GM21367 (cell line): ENCODE data around the gene NANS.
"Not testable (repeated sequence)": the region's sequence is repeated elsewhere in the genome, so short reads cannot be mapped to it uniquely, and the experiment has no call there.

Experiments
- ATAC-seq: cut with Tn5 transposase; IDR thresholded peaks from one replicate; pipeline ENCODE4 v1.9.1; 2021; ENCODE audit not compliant: unreplicated experiment

Gene NANS

GRCh38 chr9:98075332-98075805, 18.8 kb downstream of the NANS start:
- no peak for ATAC-seq

GRCh38 chr9:98076514-98076890, 20.0 kb downstream of the NANS start:
- not testable (repeated sequence) for ATAC-seq

GRCh38 chr9:98078895-98079294, 22.4 kb downstream of the NANS start:
- no peak for ATAC-seq

GRCh38 chr9:98080326-98080725, 23.8 kb downstream of the NANS start:
- no peak for ATAC-seq

DNA sequence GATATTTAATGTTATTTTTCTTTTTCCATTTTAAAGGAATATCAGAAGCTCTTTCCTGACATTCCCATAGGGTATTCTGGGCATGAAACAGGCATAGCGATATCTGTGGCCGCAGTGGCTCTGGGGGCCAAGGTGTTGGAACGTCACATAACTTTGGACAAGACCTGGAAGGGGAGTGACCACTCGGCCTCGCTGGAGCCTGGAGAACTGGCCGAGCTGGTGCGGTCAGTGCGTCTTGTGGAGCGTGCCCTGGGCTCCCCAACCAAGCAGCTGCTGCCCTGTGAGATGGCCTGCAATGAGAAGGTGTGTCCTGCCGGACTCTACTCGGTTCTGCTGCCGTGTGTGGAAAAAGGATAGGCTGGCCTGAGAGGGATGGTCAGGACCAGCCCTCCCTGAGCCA, 24.2 kb downstream of the NANS start:
- ATAC-seq = no peak

- ATAC-seq = no peak
Measured at GRCh38 chr9:98081477-98082219, 25.1 kb downstream of the NANS start.

GRCh38 chr9:98083061-98083501, 26.5 kb downstream of the NANS start:
- no peak for ATAC-seq

GRCh38 chr9:98083566-98084183, 27.1 kb downstream of the NANS start:
- no peak for ATAC-seq

DNA sequence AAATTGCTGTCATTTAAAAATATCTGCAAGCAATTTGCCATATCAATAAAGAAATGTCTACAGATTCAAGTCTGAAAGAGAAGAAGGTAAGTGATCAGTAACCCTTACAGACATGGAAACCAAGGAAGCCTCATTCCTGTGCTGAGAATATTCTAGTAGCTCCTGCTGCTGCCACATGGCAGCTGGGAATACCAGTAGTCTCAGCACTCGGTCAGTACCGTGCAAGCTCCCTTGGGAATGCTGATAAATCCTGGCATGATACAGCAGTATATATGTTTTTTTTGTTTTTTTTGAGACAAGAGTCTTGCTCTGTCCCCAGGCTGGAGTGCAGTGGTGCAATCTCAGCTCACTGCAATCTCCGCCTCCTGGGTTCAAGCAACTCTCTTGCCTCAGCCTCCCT, 27.9 kb downstream of the NANS start:
- ATAC-seq = no peak

- no peak for ATAC-seq
Measured at GRCh38 chr9:98085058-98085457, 28.5 kb downstream of the NANS start.

GRCh38 chr9:98085944-98086343, 29.4 kb downstream of the NANS start:
- ATAC-seq = no peak

DNA sequence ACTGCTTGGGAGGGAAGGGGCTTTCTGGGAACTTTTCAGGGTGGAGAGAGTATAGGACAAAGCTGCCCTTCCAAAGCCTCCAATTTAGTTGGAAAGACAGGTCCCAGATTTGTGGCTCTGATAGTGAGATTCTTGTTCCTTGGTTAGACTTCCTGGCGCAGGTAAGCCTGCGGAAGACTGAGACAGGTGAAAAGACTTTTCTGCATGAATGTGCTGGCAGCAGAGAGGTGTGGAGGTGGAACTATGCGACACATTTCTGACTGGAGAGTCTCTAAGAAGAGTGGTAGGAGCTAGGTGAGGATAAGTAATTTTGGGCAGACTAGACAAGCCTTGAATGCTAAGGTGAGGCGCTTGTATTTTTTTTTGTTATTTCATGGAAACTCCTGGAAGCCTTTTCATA, 29.9 kb downstream of the NANS start:
- no peak for ATAC-seq

GRCh38 chr9:98087420-98088354, 31.2 kb downstream of the NANS start:
- no peak for ATAC-seq

DNA sequence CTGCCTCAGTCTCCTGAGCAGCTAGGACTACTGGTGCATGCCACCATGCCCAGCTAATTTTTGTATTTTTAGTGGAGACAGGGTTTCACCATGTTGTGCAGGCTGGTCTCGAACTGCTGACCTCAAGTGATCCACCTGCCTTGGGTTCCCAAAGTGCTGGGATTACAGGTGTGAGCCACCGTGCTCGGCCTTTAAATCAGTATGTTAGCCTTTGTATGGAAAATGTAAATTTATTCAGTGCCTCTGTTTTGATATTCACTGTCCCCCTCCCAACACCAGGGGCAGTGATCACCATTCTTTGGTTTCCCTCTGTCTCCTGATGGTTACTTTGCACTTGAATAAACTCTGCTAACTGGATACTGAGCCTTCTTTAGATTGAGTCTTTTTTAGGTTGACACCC, 34.1 kb downstream of the NANS start:
- not testable (repeated sequence) for ATAC-seq

DNA sequence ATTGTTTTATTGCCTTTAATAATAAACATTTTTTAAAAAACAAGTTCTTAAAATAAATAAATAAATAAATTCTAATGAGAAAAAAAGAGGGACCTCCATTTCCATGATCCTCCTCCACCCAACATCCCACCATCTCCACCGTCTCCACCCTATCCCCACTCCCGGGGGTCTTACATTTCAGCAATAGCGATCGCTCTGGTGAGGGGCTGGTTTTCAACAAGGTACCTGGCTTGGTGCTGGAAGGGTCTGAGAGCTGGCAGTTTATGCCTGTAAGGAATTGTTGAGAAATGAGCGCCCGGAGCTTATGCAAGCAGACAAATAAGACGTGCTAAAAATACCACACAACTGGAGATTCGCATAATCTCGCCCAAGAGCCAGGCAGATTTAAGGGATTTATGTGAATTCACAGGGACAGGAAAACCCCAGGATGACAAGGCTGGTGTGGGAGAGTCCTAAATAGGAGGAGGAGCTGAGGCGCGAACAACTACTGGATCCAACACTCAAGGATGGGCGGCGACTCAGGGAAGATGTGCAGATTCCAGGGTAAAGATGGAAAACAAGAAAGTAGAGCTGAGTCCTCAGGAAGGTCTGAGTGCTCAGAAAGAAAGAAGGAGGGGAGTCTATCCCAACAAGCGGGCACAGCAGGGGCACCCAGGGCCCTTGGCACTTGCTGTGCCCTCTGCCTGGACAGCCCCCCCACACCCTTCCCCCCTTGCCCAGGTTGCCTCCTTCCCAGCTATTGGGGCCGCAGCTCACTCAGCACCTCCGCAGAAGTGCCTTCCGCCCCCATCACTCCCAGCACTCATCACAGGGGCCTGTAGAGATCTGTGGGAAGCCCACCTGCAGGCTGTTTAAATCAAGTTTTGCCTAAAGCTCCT, 35.4 kb downstream of the NANS start:
- ATAC-seq = no peak

DNA sequence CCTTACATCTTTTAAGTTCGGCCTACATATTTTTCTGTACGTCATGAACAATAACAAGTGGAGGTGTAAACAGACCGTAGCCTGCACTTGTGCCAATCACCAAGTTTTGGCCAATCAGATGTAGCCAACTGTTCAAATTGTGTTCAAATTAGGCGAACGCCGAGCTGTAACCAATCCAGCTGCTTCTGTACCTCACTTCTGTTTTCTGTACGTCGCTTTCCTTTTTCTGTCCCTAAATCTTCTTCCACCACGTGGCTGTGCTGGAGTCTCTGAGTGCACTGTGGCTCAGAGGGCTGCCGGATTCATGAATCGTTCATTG, 36.0 kb downstream of the NANS start:
- ATAC-seq = no peak

DNA sequence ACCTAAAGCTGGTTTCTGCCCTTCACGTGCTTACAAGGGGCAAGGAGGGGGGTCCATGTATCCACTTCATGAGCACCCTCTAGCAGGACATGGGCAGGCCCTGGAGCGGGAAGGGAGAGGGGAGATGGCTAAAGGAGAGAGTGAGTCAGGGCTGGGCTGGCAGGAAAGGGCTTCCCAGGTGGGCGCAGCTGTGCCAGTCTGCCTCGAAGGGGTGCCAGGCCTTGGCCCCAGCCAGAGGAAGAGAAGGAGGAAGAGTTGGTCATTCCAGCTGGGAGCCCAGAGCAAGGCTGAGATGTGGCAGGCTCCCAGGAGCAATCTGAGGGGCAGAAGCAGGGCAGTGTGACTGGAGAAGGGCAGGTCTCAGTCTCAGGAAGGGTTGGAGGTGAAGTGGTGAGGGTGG, 37.8 kb downstream of the NANS start:
- no peak for ATAC-seq

DNA sequence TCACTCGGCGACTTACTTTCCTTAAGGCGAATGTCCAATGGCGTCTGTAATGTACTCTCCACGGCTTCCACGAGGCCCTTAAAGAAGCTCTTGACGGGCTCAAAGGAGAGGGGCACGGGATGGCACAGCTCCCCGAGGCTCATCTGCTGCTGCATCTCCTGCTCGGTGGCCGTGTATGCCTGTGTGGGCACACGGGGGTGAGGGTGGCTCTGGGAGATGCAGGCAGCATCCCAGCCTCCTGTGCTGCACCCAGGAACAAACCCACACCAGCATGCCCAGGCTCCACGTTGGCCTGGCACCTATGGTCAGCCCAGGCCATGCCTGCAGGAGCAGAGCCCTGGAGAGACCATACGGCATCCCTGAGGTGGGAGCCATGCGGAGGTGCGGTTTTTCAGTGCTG, 38.3 kb downstream of the NANS start:
- no peak for ATAC-seq

DNA sequence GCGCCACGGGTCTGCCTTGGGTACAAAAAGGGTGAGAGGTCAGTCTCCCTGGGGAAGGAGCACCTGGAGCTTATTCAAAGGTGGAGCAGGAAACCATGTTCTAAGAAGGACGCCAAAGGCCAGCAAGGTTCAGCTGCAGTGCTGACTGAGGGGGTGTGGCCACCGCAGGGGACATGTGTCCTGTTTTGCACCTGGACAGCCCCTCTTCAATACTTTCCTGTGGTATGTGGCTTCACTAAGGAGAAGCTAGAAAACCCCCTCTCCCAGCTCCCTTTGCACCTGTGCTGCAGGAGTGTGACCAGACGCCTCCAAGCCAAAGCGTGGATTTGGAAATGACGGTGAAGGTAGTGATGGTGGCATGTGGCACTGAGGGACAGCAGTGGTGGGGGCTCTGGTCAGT, 38.9 kb downstream of the NANS start:
- ATAC-seq = no peak

DNA sequence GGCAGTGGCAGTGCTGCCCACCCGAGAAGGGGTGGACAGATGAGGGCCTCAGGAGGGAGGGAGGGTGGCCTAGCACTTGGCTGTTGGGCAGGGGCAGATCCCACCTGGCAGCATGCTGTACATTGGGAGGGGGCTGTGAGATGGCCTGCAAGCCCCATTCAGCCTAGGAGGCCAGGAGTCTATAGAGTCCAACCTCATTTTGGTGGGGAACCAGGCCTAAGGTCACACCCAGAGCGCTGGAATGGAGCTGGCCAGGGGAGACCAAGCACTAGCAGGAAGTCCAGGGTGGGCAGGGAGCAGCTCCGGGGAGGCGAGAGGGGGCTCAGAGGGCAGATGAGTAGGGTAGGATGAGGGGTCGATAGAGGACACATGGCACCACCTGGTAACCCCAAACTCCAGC, 39.6 kb downstream of the NANS start:
- no peak for ATAC-seq

DNA sequence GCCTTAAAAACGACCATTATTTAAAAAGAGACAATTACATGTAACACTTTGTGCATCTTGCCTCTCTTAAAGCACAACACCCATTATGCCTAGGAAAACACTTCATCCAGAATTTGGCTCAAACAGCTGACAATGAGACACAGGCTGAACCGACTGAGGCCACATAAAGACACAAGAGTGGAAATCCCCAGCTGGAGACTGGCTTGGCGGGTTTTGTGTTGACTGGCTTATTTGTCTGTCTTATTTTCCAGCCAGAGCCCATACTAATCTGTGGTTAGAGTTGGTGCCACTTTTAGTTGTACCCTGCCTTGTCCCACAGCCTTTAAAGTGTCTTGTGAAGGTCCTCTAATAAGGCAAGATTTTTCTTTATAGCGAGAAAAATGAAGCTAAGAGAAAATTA, 41.3 kb downstream of the NANS start:
- no peak for ATAC-seq
